Adrenal gland (tissue), 12 donors: ENCODE results near the gene GAK. TPM values are rescaled to one million over a fixed set of nuclear protein-coding genes. Genes with fewer than 3 reads are reported as not detected.

Experiments
- DNase-seq, 7 donors: peaks; one replicate each; pipeline ENCODE4 v3.0.0-alpha.2; 2019 to 2020
- H3K27ac ChIP-seq, 5 donors: fragments of 200-600 bp; sonication (generic) in 4 of 5; 1 replicate in 3 of 5; 2 replicates in 2 of 5; pipeline versions ENCODE4 v1.5.1 to v1.8.0; 2016 to 2020; ENCODE audit warnings: mild to moderate bottlenecking in 1 of 5
- H3K27me3 ChIP-seq: fragments of 200-600 bp; 2 replicates; pipeline ENCODE4 v1.8.0; 2021
- H3K36me3 ChIP-seq, 2 donors: fragments of 200-600 bp; replicated peaks in 1 of 2; 1 replicate in 1 of 2; 2 replicates in 1 of 2; pipeline versions ENCODE4 v1.5.1 to v1.8.0; 2018 to 2022
- H3K4me1 ChIP-seq, 2 donors: fragments of 200-600 bp; replicated peaks in 1 of 2; 1 replicate in 1 of 2; 2 replicates in 1 of 2; pipeline versions ENCODE4 v1.5.1 to v1.8.0; 2018 to 2021
- H3K4me3 ChIP-seq, 4 donors: fragments of 200-600 bp; sonication (generic) in 3 of 4; one replicate each; pipeline ENCODE4 v1.5.1; 2016 to 2018
- H3K9me3 ChIP-seq, 3 donors: fragments of 200-600 bp; sonication (generic) in 1 of 3; replicated peaks in 1 of 3; 1 replicate in 2 of 3; 2 replicates in 1 of 3; pipeline versions ENCODE4 v1.5.1 to v1.8.0; 2016 to 2021
- POLR2A ChIP-seq, 2 donors: fragments of 450-650 bp; IDR thresholded peaks; one replicate each; pipeline ENCODE4 v1.6.1; 2017; ENCODE audit warnings: antibody characterized with exemption in 2 of 2, mild to moderate bottlenecking in 2 of 2, moderate library complexity in 1 of 2
- WGBS, 4 donors: extraction: QIAGEN DNeasy Blood & Tissue Kit in 2 of 4; methylation state at CpG; one replicate each; pipeline versions ENCODE4 v1.1.5 to v1.1.7; 2013 to 2017; 5-methylcytosine and 5-hydroxymethylcytosine counted together
- intact Hi-C, 2 donors: fragments of 100-400 bp; cut with DNase I; formaldehyde crosslinking; loops; one replicate each; pipeline versions ENCODE4 v1.14.1 to v1.15.0; 2022 to 2023
- polyA plus RNA-seq, 3 donors: library from polyadenylated mRNA; stranded (reverse); fragments of 200-250 nt in 2 of 3; fragments of 350-450 nt in 1 of 3; fragmentation: Illumina TruSeq in 1 of 3; extraction: RNeasy Lipid Tissue Mini Kit (QIAGEN cat#74804) in 1 of 3; gene quantifications; one replicate each; pipeline ENCODE4 v1.2.3, GENCODE V29; 2013 to 2014
- total RNA-seq, 9 donors: library from RNA; depleted of rRNA in 4 of 9; stranded (reverse); fragments of >200 nt in 4 of 9; fragments of 120-200 nt in 1 of 9; fragmentation: NEBNext Ultra II Directional in 1 of 9; extraction: Animal tissue kit (Norgen Biotek cat#: 25700) in 1 of 9; gene quantifications; one replicate each; pipeline versions ENCODE4 v1.1.0 to v1.2.4, GENCODE V29; 2013 to 2023
- TF ChIP-seq, protein P1 (sequence below), 6 experiments: fragments of 450-650 bp in 4 of 6; fragments of 200-600 bp in 2 of 6; sonication (generic) in 1 of 6; IDR thresholded peaks; 1 replicate in 5 of 6; 2 replicates in 1 of 6; pipeline versions ENCODE4 v1.5.1 to v1.8.0; 2016 to 2021; ENCODE audit warnings: antibody characterized with exemption in 6 of 6, mild to moderate bottlenecking in 2 of 6, moderate library complexity in 1 of 6
- donor health status: healthy with polysubstance abuse.
- donor health status: Bipolar disorder and iron deficiency.
- donor health status: DM: yes; HTN: yes; CAD: no.
- donor health status: DM: no; HTN: no; CAD: no.
- donor health status: DM: no; HTN: no; CAD: no.
- donor health status: DM: yes; HTN: yes; CAD: no.

The GAK gene
- total and polyA plus RNA-seq, 12 donors: 39.0 to 381 (median 132) TPM

DNA sequence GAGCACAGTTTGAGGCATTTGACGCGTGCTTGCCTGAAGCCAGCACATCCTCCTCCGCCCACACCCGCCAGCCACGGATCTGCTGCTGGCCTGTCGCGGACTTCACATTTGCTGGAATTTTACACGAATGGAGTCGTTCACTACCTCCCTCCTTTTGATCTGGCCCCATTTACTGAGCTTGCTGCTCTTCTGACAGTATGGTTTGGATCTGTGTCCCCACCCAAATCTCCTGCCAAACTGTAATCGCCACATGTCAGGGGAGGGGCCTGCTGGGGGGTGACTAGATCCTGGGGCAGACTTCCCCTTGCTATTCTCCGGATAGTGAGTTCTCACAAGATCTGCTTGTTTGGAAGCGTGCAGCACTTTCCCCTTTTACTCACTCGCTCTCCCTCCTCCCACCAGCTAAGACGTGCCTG lies 86.3 kb downstream of the GAK start:
- intact Hi-C loops: no loop called here
- Histone ChIP-seq H3K36me3 (peaks cover 0 to 17% of the 10 kb centered on the region in 2 donors), H3K27ac (no peak overlapping the region), H3K4me1 (peaks cover 11 to 16% of the 10 kb centered on the region in 2 donors), H3K27me3 (no peaks in the 10 kb centered on the region), H3K9me3 (peaks cover 0 to 1% (median 0%) of the 10 kb centered on the region in 3 donors), H3K4me3 (no peak overlapping the region)
- peak in 3 of 7 donors; percentile 52 to 68 (median 53) for DNase-seq
- TF ChIP-seq, protein P1, sequence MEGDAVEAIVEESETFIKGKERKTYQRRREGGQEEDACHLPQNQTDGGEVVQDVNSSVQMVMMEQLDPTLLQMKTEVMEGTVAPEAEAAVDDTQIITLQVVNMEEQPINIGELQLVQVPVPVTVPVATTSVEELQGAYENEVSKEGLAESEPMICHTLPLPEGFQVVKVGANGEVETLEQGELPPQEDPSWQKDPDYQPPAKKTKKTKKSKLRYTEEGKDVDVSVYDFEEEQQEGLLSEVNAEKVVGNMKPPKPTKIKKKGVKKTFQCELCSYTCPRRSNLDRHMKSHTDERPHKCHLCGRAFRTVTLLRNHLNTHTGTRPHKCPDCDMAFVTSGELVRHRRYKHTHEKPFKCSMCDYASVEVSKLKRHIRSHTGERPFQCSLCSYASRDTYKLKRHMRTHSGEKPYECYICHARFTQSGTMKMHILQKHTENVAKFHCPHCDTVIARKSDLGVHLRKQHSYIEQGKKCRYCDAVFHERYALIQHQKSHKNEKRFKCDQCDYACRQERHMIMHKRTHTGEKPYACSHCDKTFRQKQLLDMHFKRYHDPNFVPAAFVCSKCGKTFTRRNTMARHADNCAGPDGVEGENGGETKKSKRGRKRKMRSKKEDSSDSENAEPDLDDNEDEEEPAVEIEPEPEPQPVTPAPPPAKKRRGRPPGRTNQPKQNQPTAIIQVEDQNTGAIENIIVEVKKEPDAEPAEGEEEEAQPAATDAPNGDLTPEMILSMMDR (IDR thresholded peaks at IDR 0.05): no peak
- TF ChIP-seq POLR2A (IDR thresholded peaks at IDR 0.05): no peak
- WGBS, 4 donors: 51 to 77% (median 69%) methylated on average over 11 to 14 of the region's 14 CpGs

DNA sequence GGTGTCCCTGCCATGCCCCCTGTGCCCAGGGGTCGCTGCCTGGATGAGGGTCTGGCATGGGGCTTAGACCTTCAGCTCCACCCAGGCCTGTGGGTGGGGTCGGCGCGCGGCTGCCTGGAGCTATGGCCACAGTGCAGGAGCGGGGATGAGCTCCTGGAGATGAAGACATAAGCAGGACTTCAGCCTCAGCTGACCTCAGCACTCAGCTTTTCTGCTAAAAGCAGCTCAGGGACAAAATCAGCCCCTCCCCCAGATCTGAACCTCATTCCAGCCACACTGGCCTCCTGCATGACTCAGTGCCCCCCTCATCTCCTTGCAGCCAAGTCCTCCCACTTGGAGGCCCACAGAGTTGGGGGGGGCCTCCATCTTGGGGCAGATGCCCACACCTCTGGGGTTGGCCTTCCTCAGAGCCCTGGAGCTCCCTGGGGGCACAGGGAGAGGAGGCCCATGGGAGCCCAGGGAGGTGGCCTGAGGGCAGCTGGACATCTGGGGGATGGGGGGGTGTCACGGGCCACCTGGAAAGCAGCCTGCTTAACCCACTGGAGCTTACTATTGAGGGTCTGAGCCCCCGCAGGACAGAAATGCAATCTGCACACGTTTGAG lies 86.8 kb downstream of the GAK start:
- H3K9me3 ChIP-seq: peaks cover 0 to 4% (median 0%) of the 10 kb centered on the region in 3 donors
- peak; percentile 52 to 87 (median 70) for DNase-seq
- 38 to 62% (median 49%) methylated on average over 4 to 9 of the region's 9 CpGs for WGBS, 4 donors
- intact Hi-C loops: no loop called here
- no peak overlapping the region for H3K27ac ChIP-seq
- H3K27me3 ChIP-seq: no peaks in the 10 kb centered on the region
- TF ChIP-seq, protein P1 (IDR thresholded peaks at IDR 0.05): no peak
- no peak for TF ChIP-seq POLR2A (IDR thresholded peaks at IDR 0.05)
- peaks cover 0 to 13% of the 10 kb centered on the region in 2 donors for H3K36me3 ChIP-seq
- no peak overlapping the region for H3K4me3 ChIP-seq
- H3K4me1 ChIP-seq: peaks cover 6 to 11% of the 10 kb centered on the region in 2 donors

DNA sequence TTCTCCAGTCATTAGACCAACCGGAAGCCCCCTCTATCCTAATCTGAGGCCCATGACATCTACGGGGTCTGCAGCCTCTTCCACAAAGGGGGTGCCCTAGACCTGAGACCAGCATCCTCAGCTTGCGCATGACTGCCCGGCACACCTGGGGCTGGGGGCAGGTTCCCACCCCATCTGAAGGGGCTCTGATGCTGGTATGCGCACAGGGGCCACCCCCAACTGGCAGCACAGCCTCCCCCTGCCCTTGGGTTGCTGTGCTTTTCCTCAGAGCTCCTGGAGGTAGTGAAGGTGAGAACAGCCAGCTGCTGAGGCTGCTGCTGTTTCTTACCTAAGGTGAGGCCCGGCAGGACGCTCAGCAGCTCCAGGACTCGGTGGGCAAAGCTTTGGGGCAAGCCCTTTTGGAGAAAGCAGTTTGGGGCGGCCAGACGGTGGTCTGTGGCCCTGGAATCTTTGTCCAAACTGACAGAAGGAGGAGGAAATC lies 87.3 kb downstream of the GAK start:
- 80 to 92% (median 87%) methylated on average over 1 to 10 of the region's 10 CpGs for WGBS, 4 donors
- Histone ChIP-seq H3K4me1 (peaks cover 3 to 7% of the 10 kb centered on the region in 2 donors), H3K9me3 (peaks cover 0 to 4% (median 0%) of the 10 kb centered on the region in 3 donors), H3K36me3 (peaks cover 0 to 7% of the 10 kb centered on the region in 2 donors), H3K27me3 (no peaks in the 10 kb centered on the region), H3K4me3 (no peak overlapping the region), H3K27ac (no peak overlapping the region)
- TF ChIP-seq, protein P1 (IDR thresholded peaks at IDR 0.05): no peak
- TF ChIP-seq POLR2A (IDR thresholded peaks at IDR 0.05): no peak
- intact Hi-C loops: no loop called here
- no peak for DNase-seq

DNA sequence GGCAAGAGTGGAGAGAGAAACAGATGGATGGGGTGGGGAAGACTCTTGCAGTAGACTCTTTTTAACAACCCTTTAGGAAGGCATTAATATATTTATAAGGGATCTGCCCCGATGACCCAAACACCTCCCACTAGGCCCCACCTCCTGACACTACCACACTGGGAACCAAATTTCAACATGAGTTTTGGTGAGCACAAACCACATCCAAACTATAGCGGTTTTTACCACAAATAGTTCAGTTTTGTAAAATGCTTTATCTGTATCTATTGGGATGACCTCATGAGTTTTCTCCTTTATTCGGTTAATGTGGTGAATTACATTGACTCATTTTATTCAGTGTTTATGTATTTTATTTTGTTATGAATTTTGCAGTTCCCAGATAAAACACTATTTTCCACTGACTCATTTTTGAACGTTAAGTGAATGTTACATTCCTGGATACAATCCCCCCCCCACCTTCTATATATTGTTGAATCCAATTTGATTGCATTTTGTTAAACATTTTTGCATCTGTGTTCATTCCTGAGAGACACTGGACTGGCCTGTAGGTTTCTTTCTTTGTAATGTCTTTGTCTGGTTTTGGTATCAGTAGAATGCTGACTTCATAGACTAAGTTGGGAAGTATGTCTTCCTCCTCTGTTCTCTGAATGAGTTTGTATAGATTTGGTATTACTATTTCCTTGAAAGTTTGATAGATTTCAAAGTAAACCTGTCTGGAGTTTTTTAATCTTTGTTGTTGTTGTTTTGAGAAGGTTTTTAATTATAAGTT lies 92.3 kb downstream of the GAK start:
- Histone ChIP-seq H3K27ac (no peak overlapping the region), H3K27me3 (no peaks in the 10 kb centered on the region), H3K4me3 (no peak overlapping the region), H3K9me3 (peaks cover 0 to 7% (median 4%) of the 10 kb centered on the region in 3 donors), H3K36me3 (no peaks in the 10 kb centered on the region), H3K4me1 (peaks cover 19 to 20% of the 10 kb centered on the region in 2 donors)
- intact Hi-C loops: no loop called here
- TF ChIP-seq POLR2A (IDR thresholded peaks at IDR 0.05): no peak
- TF ChIP-seq, protein P1 (IDR thresholded peaks at IDR 0.05): no peak
- no peak for DNase-seq
- WGBS, 4 donors: 84 to 93% (median 86%) methylated on average over 4 of the region's 4 CpGs
